HG02623 (cell line): ENCODE data around the gene ACAA2.

Source experiments
- ATAC-seq: cut with Tn5 transposase; IDR thresholded peaks from one replicate; pipeline ENCODE4 v1.9.1; 2021; ENCODE audit warnings: moderate library complexity; ENCODE audit not compliant: unreplicated experiment

Gene ACAA2

GRCh38 chr18:49768051-49768391, 45.3 kb downstream of the ACAA2 start:
- no peak for ATAC-seq

- ATAC-seq = no peak
These were observed 46.0 kb downstream of the ACAA2 start for GRCh38 chr18:49767111-49768050.

GRCh38 chr18:49766646-49767045, 46.7 kb downstream of the ACAA2 start:
- no peak for ATAC-seq

- ATAC-seq = no peak
These were observed 49.3 kb downstream of the ACAA2 start for GRCh38 chr18:49764032-49764431.

- no peak for ATAC-seq
These were observed 49.7 kb downstream of the ACAA2 start for GRCh38 chr18:49763590-49763989.

GRCh38 chr18:49762191-49763077, 50.9 kb downstream of the ACAA2 start:
- no peak for ATAC-seq

- ATAC-seq = no peak
These were observed 51.6 kb downstream of the ACAA2 start for GRCh38 chr18:49761771-49762170.

GRCh38 chr18:49758263-49758610, 55.1 kb downstream of the ACAA2 start:
- no peak for ATAC-seq

- no peak for ATAC-seq
These were observed 55.6 kb downstream of the ACAA2 start for GRCh38 chr18:49757513-49758262.

- no peak for ATAC-seq
These were observed 56.5 kb downstream of the ACAA2 start for GRCh38 chr18:49756671-49757362.

GRCh38 chr18:49756135-49756534, 57.2 kb downstream of the ACAA2 start:
- ATAC-seq = no peak

GRCh38 chr18:49755489-49755888, 57.8 kb downstream of the ACAA2 start:
- no peak for ATAC-seq

- ATAC-seq = no peak
These were observed 58.5 kb downstream of the ACAA2 start for GRCh38 chr18:49754866-49755265.

- ATAC-seq = no peak
These were observed 59.7 kb downstream of the ACAA2 start for GRCh38 chr18:49753643-49754042.

GRCh38 chr18:49752095-49752457, 61.3 kb downstream of the ACAA2 start:
- ATAC-seq = no peak

- ATAC-seq = no peak
These were observed 61.8 kb downstream of the ACAA2 start for GRCh38 chr18:49751427-49752094.

GRCh38 chr18:49749563-49749962, 63.8 kb downstream of the ACAA2 start:
- no peak for ATAC-seq

GRCh38 chr18:49747876-49748275, 65.5 kb downstream of the ACAA2 start:
- no peak for ATAC-seq

GRCh38 chr18:49745045-49746014, 68.0 kb downstream of the ACAA2 start:
- no peak for ATAC-seq
